Endothelial cell (in vitro differentiated cells): ENCODE data around the gene HMGB2. TPM values are rescaled to one million over a fixed set of nuclear protein-coding genes. Genes with fewer than 3 reads are reported as not detected.

Source experiments
- DNase-seq: peaks from one replicate; pipeline ENCODE4 v3.0.0; 2021; ENCODE audit warnings: low spot score
- H3K27ac Mint-ChIP-seq: one replicate; pipeline ENCODE4 v1.8.0; 2021; ENCODE audit warnings: mixed read lengths, inconsistent platforms; ENCODE audit not compliant: unreplicated experiment
- H3K27me3 Mint-ChIP-seq: one replicate; pipeline ENCODE4 v1.8.0; 2021; ENCODE audit warnings: mild to moderate bottlenecking, moderate library complexity, mixed read lengths, inconsistent platforms; ENCODE audit not compliant: unreplicated experiment
- H3K36me3 Mint-ChIP-seq: one replicate; pipeline ENCODE4 v1.8.0; 2021; ENCODE audit warnings: mild to moderate bottlenecking, low read depth, mixed read lengths, inconsistent platforms; ENCODE audit not compliant: unreplicated experiment
- H3K4me1 Mint-ChIP-seq: one replicate; pipeline ENCODE4 v1.8.0; 2021; ENCODE audit warnings: mild to moderate bottlenecking, mixed read lengths, inconsistent platforms; ENCODE audit not compliant: unreplicated experiment
- H3K4me3 Mint-ChIP-seq: one replicate; pipeline ENCODE4 v1.8.0; 2021; ENCODE audit warnings: mild to moderate bottlenecking, mixed read lengths, inconsistent platforms; ENCODE audit not compliant: unreplicated experiment
- H3K9me3 Mint-ChIP-seq: one replicate; pipeline ENCODE4 v1.8.0; 2021; ENCODE audit warnings: mixed read lengths, inconsistent platforms; ENCODE audit not compliant: unreplicated experiment
- total RNA-seq: library from RNA; stranded (reverse); fragmentation: NEBNext Ultra II Directional; extraction: Animal tissue kit (Norgen Biotek cat#: 25700); gene quantifications from one replicate; pipeline ENCODE4 v1.2.1, GENCODE V29; 2021; ENCODE audit not compliant: unreplicated experiment
- TF ChIP-seq, protein P1 (sequence below): fragments of 200-600 bp; sonication (generic); IDR thresholded peaks from one replicate; pipeline ENCODE4 v1.5.0; 2021; ENCODE audit warnings: antibody characterized with exemption; ENCODE audit not compliant: unreplicated experiment

The HMGB2 gene
- total RNA-seq, 1 donor from 2014 or later: 160 TPM

DNA sequence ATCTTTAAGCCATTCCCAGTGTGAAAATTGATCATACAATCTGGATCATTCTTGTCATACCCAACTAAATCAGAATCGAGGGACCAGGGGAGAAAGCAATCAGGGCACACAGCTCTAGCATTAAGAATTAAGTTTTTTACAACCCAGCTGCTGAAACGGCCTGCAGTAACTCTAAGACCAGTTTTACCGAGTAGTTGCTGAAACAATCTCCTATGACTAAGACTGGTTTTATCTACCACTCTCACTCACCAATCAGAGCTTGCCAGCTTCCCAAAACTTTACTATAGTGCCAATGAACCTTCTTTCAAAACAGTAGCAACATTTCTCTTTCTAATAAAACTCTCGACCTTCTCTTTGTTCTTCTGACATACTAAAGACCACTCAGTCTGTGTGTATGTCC lies 33.8 kb upstream of the HMGB2 start:
- DNase-seq: no peak
- no peaks in the 10 kb centered on the region for H3K36me3 Mint-ChIP-seq
- H3K27me3 Mint-ChIP-seq: peaks cover 15% of the 10 kb centered on the region
- H3K4me3 Mint-ChIP-seq: no peak overlapping the region
- no peak overlapping the region for H3K27ac Mint-ChIP-seq
- H3K9me3 Mint-ChIP-seq: no peaks in the 10 kb centered on the region
- peaks cover 32% of the 10 kb centered on the region for H3K4me1 Mint-ChIP-seq
- TF ChIP-seq, protein P1, sequence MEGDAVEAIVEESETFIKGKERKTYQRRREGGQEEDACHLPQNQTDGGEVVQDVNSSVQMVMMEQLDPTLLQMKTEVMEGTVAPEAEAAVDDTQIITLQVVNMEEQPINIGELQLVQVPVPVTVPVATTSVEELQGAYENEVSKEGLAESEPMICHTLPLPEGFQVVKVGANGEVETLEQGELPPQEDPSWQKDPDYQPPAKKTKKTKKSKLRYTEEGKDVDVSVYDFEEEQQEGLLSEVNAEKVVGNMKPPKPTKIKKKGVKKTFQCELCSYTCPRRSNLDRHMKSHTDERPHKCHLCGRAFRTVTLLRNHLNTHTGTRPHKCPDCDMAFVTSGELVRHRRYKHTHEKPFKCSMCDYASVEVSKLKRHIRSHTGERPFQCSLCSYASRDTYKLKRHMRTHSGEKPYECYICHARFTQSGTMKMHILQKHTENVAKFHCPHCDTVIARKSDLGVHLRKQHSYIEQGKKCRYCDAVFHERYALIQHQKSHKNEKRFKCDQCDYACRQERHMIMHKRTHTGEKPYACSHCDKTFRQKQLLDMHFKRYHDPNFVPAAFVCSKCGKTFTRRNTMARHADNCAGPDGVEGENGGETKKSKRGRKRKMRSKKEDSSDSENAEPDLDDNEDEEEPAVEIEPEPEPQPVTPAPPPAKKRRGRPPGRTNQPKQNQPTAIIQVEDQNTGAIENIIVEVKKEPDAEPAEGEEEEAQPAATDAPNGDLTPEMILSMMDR: no peak

- no peak for DNase-seq
- Mint-ChIP-seq H3K9me3 (no peaks in the 10 kb centered on the region), H3K27ac (no peak overlapping the region), H3K36me3 (no peaks in the 10 kb centered on the region), H3K4me3 (no peak overlapping the region), H3K4me1 (peaks cover 27% of the 10 kb centered on the region), H3K27me3 (peaks cover 14% of the 10 kb centered on the region)
- TF ChIP-seq, protein P1: no peak
These were observed 33.1 kb upstream of the HMGB2 start for GRCh38 chr4:173367285-173367684.

GRCh38 chr4:173365359-173365996 lies 31.3 kb upstream of the HMGB2 start:
- H3K36me3 Mint-ChIP-seq: no peaks in the 10 kb centered on the region
- H3K9me3 Mint-ChIP-seq: no peaks in the 10 kb centered on the region
- TF ChIP-seq, protein P1: no peak
- DNase-seq: no peak
- H3K4me3 Mint-ChIP-seq: no peak overlapping the region
- peaks cover 25% of the 10 kb centered on the region for H3K4me1 Mint-ChIP-seq
- no peak overlapping the region for H3K27ac Mint-ChIP-seq
- H3K27me3 Mint-ChIP-seq: peaks cover 11% of the 10 kb centered on the region

DNA sequence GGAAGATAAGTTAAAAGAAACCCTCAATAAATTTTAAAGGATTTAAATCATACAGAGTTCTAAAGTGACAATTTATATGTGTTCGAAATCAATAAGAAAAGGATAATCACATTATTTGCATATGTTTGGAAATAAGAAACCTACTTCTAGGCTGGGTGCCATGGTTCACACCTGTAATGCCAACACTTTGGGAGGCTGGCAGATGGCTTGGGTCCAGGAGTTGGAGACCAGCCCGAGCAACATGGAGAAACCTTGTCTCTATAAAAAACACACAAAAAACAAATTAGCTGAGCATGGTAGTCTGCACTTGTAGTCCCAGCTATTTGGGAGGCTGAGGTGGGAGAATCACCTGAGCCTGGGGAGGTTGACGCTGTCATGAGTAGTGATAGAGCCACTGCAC lies 28.5 kb upstream of the HMGB2 start:
- H3K9me3 Mint-ChIP-seq: no peaks in the 10 kb centered on the region
- DNase-seq: no peak
- TF ChIP-seq, protein P1: no peak
- H3K4me3 Mint-ChIP-seq: no peak overlapping the region
- H3K4me1 Mint-ChIP-seq: peaks cover 16% of the 10 kb centered on the region
- no peak overlapping the region for H3K27ac Mint-ChIP-seq
- H3K36me3 Mint-ChIP-seq: peaks cover 6% of the 10 kb centered on the region
- H3K27me3 Mint-ChIP-seq: peaks cover 1% of the 10 kb centered on the region

- peaks cover 6% of the 10 kb centered on the region for H3K36me3 Mint-ChIP-seq
- no peaks in the 10 kb centered on the region for H3K9me3 Mint-ChIP-seq
- no peak for DNase-seq
- H3K27me3 Mint-ChIP-seq: peaks cover 1% of the 10 kb centered on the region
- H3K4me3 Mint-ChIP-seq: no peak overlapping the region
- TF ChIP-seq, protein P1: no peak
- peaks cover 7% of the 10 kb centered on the region for H3K4me1 Mint-ChIP-seq
- no peak overlapping the region for H3K27ac Mint-ChIP-seq
These were observed 26.5 kb upstream of the HMGB2 start for GRCh38 chr4:173360587-173361221.
